Smooth muscle cell (in vitro differentiated cells): Measurements from ENCODE around the gene KRTAP4-11. TPM values are rescaled to one million over a fixed set of nuclear protein-coding genes. Genes with fewer than 3 reads are reported as not detected.

Source experiments
- DNase-seq: peaks from one replicate; lab custom pipeline; 2025; ENCODE audit not compliant: unreplicated experiment; lab: John Stamatoyannopoulos, UW
- H2AFZ ChIP-seq: fragments of 200-600 bp; sonication (generic); 2 replicates; pipeline ENCODE4 v1.6.0; 2016; ENCODE audit warnings: antibody characterized with exemption, low read depth, mild to moderate bottlenecking
- H3F3A ChIP-seq: fragments of 200-600 bp; sonication (generic); 2 replicates; pipeline ENCODE4 v1.6.0; 2017; ENCODE audit warnings: antibody characterized with exemption, low read depth
- H3K27ac ChIP-seq: fragments of 200-600 bp; sonication (generic); 2 replicates; pipeline ENCODE4 v1.5.1; 2016; ENCODE audit warnings: low read depth, mild to moderate bottlenecking
- H3K27me3 ChIP-seq: fragments of 200-600 bp; sonication (generic); 2 replicates; pipeline ENCODE4 v1.6.1; 2016; ENCODE audit warnings: low read depth, mild to moderate bottlenecking
- H3K36me3 ChIP-seq: fragments of 200-600 bp; sonication (generic); 2 replicates; pipeline ENCODE4 v1.5.1; 2016; ENCODE audit warnings: low read depth
- H3K4me1 ChIP-seq: fragments of 200-600 bp; sonication (generic); 2 replicates; pipeline ENCODE4 v1.5.1; 2016; ENCODE audit warnings: low read depth
- H3K4me2 ChIP-seq: fragments of 200-600 bp; sonication (generic); 2 replicates; pipeline ENCODE4 v1.6.0; 2016; ENCODE audit warnings: mild to moderate bottlenecking
- H3K4me3 ChIP-seq: fragments of 200-600 bp; sonication (generic); 2 replicates; pipeline ENCODE4 v1.5.1; 2016; ENCODE audit warnings: mild to moderate bottlenecking
- H3K79me2 ChIP-seq: fragments of 200-600 bp; sonication (generic); 2 replicates; pipeline ENCODE4 v1.6.0; 2016; ENCODE audit warnings: low read depth, mild to moderate bottlenecking
- H3K9ac ChIP-seq: fragments of 200-600 bp; sonication (generic); 2 replicates; pipeline ENCODE4 v1.6.0; 2016; ENCODE audit warnings: low read depth
- H3K9me3 ChIP-seq: fragments of 200-600 bp; sonication (generic); replicated peaks from 2 replicates; pipeline ENCODE4 v1.5.1; 2016; ENCODE audit warnings: low read depth
- H4K20me1 ChIP-seq: fragments of 200-600 bp; sonication (generic); 2 replicates; pipeline ENCODE4 v1.6.0; 2016; ENCODE audit warnings: low read depth
- WGBS: methylation state at CpG from one replicate; pipeline ENCODE4 v1.1.7; 2016; ENCODE audit warnings: low lambda C conversion rate; 5-methylcytosine and 5-hydroxymethylcytosine counted together
- polyA plus RNA-seq: library from polyadenylated mRNA; unstranded; fragments of >200 nt; fragmentation: Nextera tagmentation; extraction: Ambion mirVana; gene quantifications from 2 replicates; pipeline ENCODE4 v1.2.1, GENCODE V29; 2016
- total RNA-seq: library from RNA; depleted of rRNA; stranded (reverse); fragments of >200 nt; gene quantifications from 2 replicates; pipeline ENCODE4 v1.2.3, GENCODE V29; 2014
- TF ChIP-seq, protein P1 (sequence below): fragments of 200-600 bp; sonication (generic); IDR thresholded peaks from 2 replicates; pipeline ENCODE4 v1.5.1; 2017; ENCODE audit warnings: borderline replicate concordance, mild to moderate bottlenecking, antibody characterized with exemption; ENCODE audit not compliant: insufficient read depth, poor library complexity, severe bottlenecking

The KRTAP4-11 gene
- total and polyA plus RNA-seq, 2 experiments from 2014 or later, result not detected

DNA sequence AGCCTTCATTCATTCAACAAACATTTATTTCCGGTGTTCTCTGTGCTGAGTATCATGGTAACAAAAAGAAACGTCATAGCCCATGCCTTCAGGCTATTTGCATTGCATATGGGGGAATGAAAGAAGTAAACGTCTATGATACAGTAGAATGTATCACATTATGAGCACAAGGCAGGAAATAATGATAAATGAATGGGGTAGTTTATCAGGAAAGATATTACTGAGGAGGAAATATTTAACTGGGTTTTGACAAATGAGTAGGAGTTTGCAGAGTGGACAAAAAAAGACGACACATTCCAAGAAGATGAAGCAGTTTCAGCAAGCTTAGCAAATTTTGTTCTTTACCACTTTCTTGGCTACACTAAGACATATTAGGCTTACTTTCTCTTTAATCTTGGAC, 35.5 kb downstream of the KRTAP4-11 start:
- Histone ChIP-seq H3K36me3 (no peaks in the 10 kb centered on the region), H3K4me3 (no peak overlapping the region), H2AFZ (no peak overlapping the region), H3F3A (peaks cover 6% of the 10 kb centered on the region), H3K4me2 (peak overlapping the region; percentile 68), H3K9ac (no peak overlapping the region), H3K4me1 (peaks cover 5% of the 10 kb centered on the region), H3K27ac (peak overlapping the region; percentile 57), H3K9me3 (no peaks in the 10 kb centered on the region), H3K27me3 (no peaks in the 10 kb centered on the region), H3K79me2 (no peaks in the 10 kb centered on the region), H4K20me1 (no peaks in the 10 kb centered on the region)
- WGBS, result 41% methylated on average over 4 of the region's 4 CpGs
- TF ChIP-seq, protein P1, sequence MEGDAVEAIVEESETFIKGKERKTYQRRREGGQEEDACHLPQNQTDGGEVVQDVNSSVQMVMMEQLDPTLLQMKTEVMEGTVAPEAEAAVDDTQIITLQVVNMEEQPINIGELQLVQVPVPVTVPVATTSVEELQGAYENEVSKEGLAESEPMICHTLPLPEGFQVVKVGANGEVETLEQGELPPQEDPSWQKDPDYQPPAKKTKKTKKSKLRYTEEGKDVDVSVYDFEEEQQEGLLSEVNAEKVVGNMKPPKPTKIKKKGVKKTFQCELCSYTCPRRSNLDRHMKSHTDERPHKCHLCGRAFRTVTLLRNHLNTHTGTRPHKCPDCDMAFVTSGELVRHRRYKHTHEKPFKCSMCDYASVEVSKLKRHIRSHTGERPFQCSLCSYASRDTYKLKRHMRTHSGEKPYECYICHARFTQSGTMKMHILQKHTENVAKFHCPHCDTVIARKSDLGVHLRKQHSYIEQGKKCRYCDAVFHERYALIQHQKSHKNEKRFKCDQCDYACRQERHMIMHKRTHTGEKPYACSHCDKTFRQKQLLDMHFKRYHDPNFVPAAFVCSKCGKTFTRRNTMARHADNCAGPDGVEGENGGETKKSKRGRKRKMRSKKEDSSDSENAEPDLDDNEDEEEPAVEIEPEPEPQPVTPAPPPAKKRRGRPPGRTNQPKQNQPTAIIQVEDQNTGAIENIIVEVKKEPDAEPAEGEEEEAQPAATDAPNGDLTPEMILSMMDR, result no peak
- no peak for DNase-seq

DNA sequence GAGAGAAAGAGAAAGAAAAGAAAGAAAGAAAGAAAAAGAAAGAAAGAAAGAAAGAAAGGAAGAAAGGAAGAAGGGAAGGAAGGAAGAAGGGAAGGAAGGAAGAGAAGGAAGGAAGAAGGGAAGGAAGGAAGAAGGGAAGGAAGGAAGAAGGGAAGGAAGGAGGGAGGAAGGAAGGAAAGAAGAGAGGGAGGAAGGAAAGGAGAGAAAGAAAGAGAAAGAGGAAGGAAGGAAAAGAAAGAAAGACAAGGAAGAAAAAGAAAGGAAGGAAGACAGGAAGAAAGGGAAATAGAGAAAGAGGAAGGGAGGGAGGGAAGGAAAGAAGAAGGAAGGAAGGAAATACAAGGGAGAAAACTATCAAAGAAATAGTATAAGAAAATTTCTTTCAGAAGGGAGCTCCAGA, 41.4 kb downstream of the KRTAP4-11 start:
- Histone ChIP-seq H3K9ac (no peak overlapping the region), H3K36me3 (no peaks in the 10 kb centered on the region), H3K9me3 (no peaks in the 10 kb centered on the region), H3K27me3 (no peaks in the 10 kb centered on the region), H3K79me2 (no peaks in the 10 kb centered on the region), H3K4me3 (no peak overlapping the region), H3K4me2 (no peak overlapping the region), H3F3A (no peaks in the 10 kb centered on the region), H3K27ac (no peak overlapping the region), H2AFZ (no peak overlapping the region), H4K20me1 (no peaks in the 10 kb centered on the region), H3K4me1 (no peaks in the 10 kb centered on the region)
- DNase-seq, result no peak
- TF ChIP-seq, protein P1, result no peak

DNA sequence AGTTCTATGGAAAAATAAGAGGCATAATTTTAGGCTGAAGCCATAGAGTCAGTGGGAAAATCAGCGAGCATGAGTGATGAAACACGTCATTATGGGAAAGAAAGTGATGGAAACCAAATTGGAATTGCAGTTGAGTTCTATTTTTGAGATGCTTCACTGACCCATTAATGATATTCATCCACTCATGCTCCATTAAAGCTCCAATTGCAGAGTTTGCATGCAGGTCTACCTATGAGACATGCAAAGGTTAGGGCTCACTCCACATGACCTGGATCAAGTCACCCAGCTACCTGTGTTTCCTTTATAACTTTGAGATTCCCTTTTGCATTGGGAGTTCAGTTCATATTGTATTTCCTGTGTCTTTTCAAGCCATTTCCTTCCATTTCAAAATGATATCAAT, 44.5 kb downstream of the KRTAP4-11 start:
- Histone ChIP-seq H4K20me1 (no peaks in the 10 kb centered on the region), H2AFZ (no peak overlapping the region), H3K27ac (no peak overlapping the region), H3K4me1 (no peaks in the 10 kb centered on the region), H3K27me3 (no peaks in the 10 kb centered on the region), H3K9ac (no peak overlapping the region), H3K36me3 (no peaks in the 10 kb centered on the region), H3K4me2 (no peak overlapping the region), H3K4me3 (no peak overlapping the region), H3F3A (no peaks in the 10 kb centered on the region), H3K9me3 (no peaks in the 10 kb centered on the region), H3K79me2 (no peaks in the 10 kb centered on the region)
- TF ChIP-seq, protein P1, result no peak
- DNase-seq, result no peak
- 86% methylated on average over 2 of the region's 2 CpGs for WGBS

DNA sequence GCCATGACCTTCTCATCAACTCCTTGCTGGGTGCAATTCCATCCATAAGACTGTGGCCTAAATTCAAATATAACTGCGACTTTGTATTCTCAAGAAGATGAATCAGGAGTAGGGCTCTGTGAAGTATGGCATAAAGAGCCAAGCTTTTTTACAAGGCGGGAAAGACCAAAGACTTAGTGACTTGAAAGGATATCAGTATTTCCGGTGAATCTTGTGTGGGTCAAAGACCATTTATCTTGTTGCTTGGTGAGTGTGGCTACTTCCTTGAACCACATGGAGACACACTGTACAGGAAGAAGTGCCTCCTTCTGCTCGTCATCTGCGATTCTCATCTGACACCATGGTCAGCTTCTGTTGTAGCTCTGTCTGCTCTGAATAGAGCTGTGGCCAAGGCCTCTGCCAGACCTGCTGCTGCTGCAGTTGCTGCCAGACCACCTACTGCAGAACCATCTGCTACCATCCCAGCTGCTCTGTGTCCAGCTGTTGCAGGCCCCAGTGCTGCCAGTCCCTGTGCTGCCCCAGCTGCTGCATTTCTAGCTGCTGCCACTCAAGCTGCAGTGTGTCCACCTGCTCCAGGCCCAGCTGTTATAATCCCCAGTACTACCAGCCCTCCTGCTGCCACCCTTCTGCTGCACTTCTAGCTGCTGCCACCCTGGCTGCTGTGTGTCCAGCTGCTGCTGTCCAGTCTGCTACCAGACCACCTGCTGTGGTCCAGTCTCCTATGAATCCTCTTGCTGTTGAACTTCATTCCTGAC, 46.4 kb downstream of the KRTAP4-11 start:
- H3K27ac ChIP-seq, result no peak overlapping the region
- no peaks in the 10 kb centered on the region for H3K36me3 ChIP-seq
- H3F3A ChIP-seq, result no peaks in the 10 kb centered on the region
- no peak overlapping the region for H3K4me3 ChIP-seq
- DNase-seq, result no peak
- no peak overlapping the region for H2AFZ ChIP-seq
- 91% methylated on average over 5 of the region's 5 CpGs for WGBS
- no peak overlapping the region for H3K9ac ChIP-seq
- no peaks in the 10 kb centered on the region for H4K20me1 ChIP-seq
- no peaks in the 10 kb centered on the region for H3K4me1 ChIP-seq
- no peak overlapping the region for H3K4me2 ChIP-seq
- no peaks in the 10 kb centered on the region for H3K79me2 ChIP-seq
- TF ChIP-seq, protein P1, result no peak
- no peaks in the 10 kb centered on the region for H3K27me3 ChIP-seq
- no peaks in the 10 kb centered on the region for H3K9me3 ChIP-seq
